Left ventricle myocardium inferior (tissue), 1 donor: ENCODE data around the gene CENPB. TPM values are rescaled to one million over a fixed set of nuclear protein-coding genes. Genes with fewer than 3 reads are reported as not detected.

Source experiments
- DNase-seq: peaks from one replicate; pipeline ENCODE4 v3.0.0-alpha.2; 2020
- H3K27ac ChIP-seq: fragments of 200-600 bp; replicated peaks from 2 replicates; pipeline ENCODE4 v1.8.0; 2021
- H3K27me3 ChIP-seq: fragments of 200-600 bp; 2 replicates; pipeline ENCODE4 v1.8.0; 2021; ENCODE audit warnings: low read depth
- H3K36me3 ChIP-seq: fragments of 200-600 bp; 2 replicates; pipeline ENCODE4 v1.8.0; 2021
- H3K4me1 ChIP-seq: fragments of 200-600 bp; 2 replicates; pipeline ENCODE4 v1.8.0; 2021
- H3K4me3 ChIP-seq: fragments of 200-600 bp; 2 replicates; pipeline ENCODE4 v1.8.0; 2021; ENCODE audit warnings: mild to moderate bottlenecking, moderate library complexity
- H3K9me3 ChIP-seq: fragments of 200-600 bp; replicated peaks from 2 replicates; pipeline ENCODE4 v1.8.0; 2021
- CTCF ChIP-seq: fragments of 200-600 bp; IDR thresholded peaks from 2 replicates; pipeline ENCODE4 v1.8.0; 2021; ENCODE audit warnings: antibody characterized with exemption, mild to moderate bottlenecking, borderline replicate concordance
- intact Hi-C: fragments of 100-400 bp; cut with micrococcal nuclease; formaldehyde crosslinking; loops from one replicate; pipeline ENCODE4 v1.11.0; 2022
- total RNA-seq: library from RNA; stranded (reverse); fragmentation: NEBNext Ultra II Directional; extraction: Animal tissue kit (Norgen Biotek cat#: 25700); gene quantifications from one replicate; pipeline ENCODE4 v1.2.1, GENCODE V29; 2021
- donor health status: DM: no; HTN: yes; CAD: no; lungs with severe emphysema.

Gene CENPB
- total RNA-seq, 1 donor from 2014 or later: 70.7 TPM

- Histone ChIP-seq H3K27ac (peak overlapping the region; percentile 42), H3K4me1 (peaks cover 36% of the 10 kb centered on the region), H3K4me3 (no peak overlapping the region), H3K36me3 (peaks cover 40% of the 10 kb centered on the region), H3K27me3 (no peaks in the 10 kb centered on the region), H3K9me3 (no peaks in the 10 kb centered on the region)
- no peak for TF ChIP-seq CTCF
- intact Hi-C loops: no loop called here
- DNase-seq: no peak
Measured at GRCh38 chr20:3825526-3825925, 39.0 kb upstream of the CENPB start.

DNA sequence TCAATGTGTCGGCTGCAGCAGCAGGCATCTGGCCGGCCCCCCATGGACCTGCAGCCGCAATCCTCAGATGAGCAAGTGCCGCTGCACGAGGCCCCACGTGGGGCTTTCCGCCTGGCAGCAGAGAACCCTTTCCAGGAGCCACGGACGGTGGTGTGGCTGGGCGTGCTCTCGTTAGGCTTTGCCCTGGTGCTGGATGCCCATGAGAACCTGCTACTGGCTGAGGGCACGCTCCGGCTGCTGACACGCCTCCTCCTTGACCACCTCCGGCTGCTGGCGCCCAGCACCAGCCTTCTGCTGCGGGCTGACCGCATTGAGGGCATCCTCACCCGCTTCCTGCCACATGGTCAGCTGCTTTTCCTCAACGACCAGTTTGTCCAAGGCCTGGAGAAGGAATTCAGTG lies 37.3 kb upstream of the CENPB start:
- Histone ChIP-seq H3K9me3 (no peaks in the 10 kb centered on the region), H3K36me3 (peaks cover 40% of the 10 kb centered on the region), H3K4me1 (peaks cover 52% of the 10 kb centered on the region), H3K27ac (no peak overlapping the region), H3K27me3 (no peaks in the 10 kb centered on the region), H3K4me3 (no peak overlapping the region)
- no peak for DNase-seq
- intact Hi-C loops: no loop called here
- no peak for TF ChIP-seq CTCF

DNA sequence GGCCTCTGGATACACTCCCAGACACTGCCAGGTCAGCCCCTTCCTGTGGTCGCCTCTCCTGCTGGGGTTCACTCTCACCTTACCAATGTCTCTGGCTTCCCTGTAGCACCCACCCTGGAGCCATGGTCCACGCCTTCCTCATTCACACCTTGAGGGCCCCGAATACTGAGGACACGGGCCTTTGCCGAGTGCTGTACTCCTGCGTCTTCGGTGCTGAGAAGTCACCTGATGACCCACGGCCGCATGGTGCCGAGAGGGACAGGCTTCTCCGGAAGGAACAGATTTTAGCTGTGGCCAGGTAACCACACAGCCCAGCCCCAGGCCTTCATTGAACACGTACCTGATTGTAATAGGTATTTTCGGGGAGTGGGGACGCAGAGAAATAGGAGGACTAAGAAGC lies 35.5 kb upstream of the CENPB start:
- no peak for DNase-seq
- H3K27ac ChIP-seq: peak overlapping the region; percentile 99
- H3K4me3 ChIP-seq: no peak overlapping the region
- intact Hi-C loops: no loop called here
- H3K4me1 ChIP-seq: peaks cover 65% of the 10 kb centered on the region
- no peaks in the 10 kb centered on the region for H3K9me3 ChIP-seq
- peaks cover 40% of the 10 kb centered on the region for H3K36me3 ChIP-seq
- TF ChIP-seq CTCF: no peak
- no peaks in the 10 kb centered on the region for H3K27me3 ChIP-seq

DNA sequence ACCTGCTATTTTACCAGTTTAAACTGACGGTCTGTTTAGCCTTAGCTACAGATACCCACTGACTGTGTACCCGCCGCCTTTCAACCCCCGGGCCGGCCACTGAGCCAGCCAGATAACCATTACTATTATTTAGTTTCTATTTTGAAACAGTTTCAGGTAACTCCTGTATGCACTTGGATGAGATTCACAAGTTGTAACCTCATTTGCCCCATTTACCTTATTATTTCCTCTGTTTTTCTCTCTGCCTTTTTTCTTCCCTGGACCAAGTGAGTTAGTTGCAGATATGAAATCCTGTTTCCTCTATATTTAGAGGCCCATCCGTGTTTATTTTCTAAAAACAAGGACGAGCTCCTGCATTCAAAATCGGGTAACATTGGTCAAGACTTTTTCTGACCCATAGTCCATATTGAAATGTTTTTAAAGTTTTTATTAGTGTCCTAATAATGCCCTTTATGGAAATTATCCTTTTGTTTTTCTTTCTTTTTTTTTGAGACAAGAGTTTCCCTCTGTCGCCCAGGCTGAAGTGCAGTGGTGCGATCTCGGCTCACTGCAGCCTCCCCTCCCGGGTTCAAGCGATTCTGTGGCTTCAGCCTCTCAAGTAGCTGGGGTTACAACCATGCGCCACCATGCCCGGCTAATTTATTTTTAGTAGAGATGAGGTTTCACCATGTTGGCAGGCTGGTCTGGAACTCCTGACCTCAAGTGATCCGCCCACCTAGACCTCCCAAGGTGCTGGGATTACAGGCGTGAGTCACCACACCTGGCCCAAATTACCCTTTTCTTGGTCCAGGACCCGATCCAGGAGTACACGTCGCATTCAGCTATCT lies 34.6 kb upstream of the CENPB start:
- H3K9me3 ChIP-seq: no peaks in the 10 kb centered on the region
- H3K4me1 ChIP-seq: peaks cover 58% of the 10 kb centered on the region
- no peaks in the 10 kb centered on the region for H3K27me3 ChIP-seq
- TF ChIP-seq CTCF: no peak
- H3K4me3 ChIP-seq: peak overlapping the region; percentile 73
- intact Hi-C loops: no loop called here
- peaks cover 36% of the 10 kb centered on the region for H3K36me3 ChIP-seq
- H3K27ac ChIP-seq: peak overlapping the region; percentile 99
- DNase-seq: no peak

- H3K36me3 ChIP-seq: peaks cover 32% of the 10 kb centered on the region
- H3K27me3 ChIP-seq: no peaks in the 10 kb centered on the region
- peak; percentile 100 for TF ChIP-seq CTCF
- peaks cover 52% of the 10 kb centered on the region for H3K4me1 ChIP-seq
- peak within 1 kb of the TSS; percentile 99 for H3K27ac ChIP-seq
- H3K4me3 ChIP-seq: peak within 1 kb of the TSS; percentile 73
- H3K9me3 ChIP-seq: no peaks in the 10 kb centered on the region
- intact Hi-C loops: no loop called here
- DNase-seq: peak; percentile 98
Measured at GRCh38 chr20:3820048-3820900, 33.7 kb upstream of the CENPB start, which contains the start of gene AP5S1. AP5S1 (plus strand) TSS chr20:3820547; CDS start chr20:3822118, 1,571 bp downstream.
